Hepatocyte (in vitro differentiated cells): ENCODE results near the gene DEFB113. TPM values are rescaled to one million over a fixed set of nuclear protein-coding genes. Genes with fewer than 3 reads are reported as not detected.
A peak's percentile ranks its signal among the peaks of the same experiment; 100 is the strongest.
"Not testable (repeated sequence)": the region's sequence is repeated elsewhere in the genome, so short reads cannot be mapped to it uniquely, and the experiment has no call there.

Experiments
- DNase-seq: peaks from one replicate; pipeline ENCODE4 v3.0.0-alpha.2; 2016; ENCODE audit warnings: low spot score
- H2AFZ ChIP-seq: fragments of 200-600 bp; sonication (generic); 2 replicates; pipeline ENCODE4 v1.6.0; 2016; ENCODE audit warnings: antibody characterized with exemption, mild to moderate bottlenecking
- H3K27ac ChIP-seq: fragments of 200-600 bp; sonication (generic); 2 replicates; pipeline ENCODE4 v1.5.1; 2016; ENCODE audit warnings: mild to moderate bottlenecking
- H3K27me3 ChIP-seq: fragments of 200-600 bp; sonication (generic); 2 replicates; pipeline ENCODE4 v1.6.1; 2016
- H3K36me3 ChIP-seq: fragments of 200-600 bp; sonication (generic); replicated peaks from 2 replicates; pipeline ENCODE4 v1.5.1; 2016; ENCODE audit warnings: low read depth; ENCODE audit not compliant: insufficient read depth
- H3K4me1 ChIP-seq: fragments of 200-600 bp; sonication (generic); 2 replicates; pipeline ENCODE4 v1.5.1; 2016; ENCODE audit warnings: mild to moderate bottlenecking, moderate library complexity; ENCODE audit not compliant: insufficient read depth
- H3K4me2 ChIP-seq: fragments of 200-600 bp; sonication (generic); 2 replicates; pipeline ENCODE4 v1.6.0; 2016
- H3K4me3 ChIP-seq: fragments of 200-600 bp; sonication (generic); 2 replicates; pipeline ENCODE4 v1.5.1; 2016; ENCODE audit warnings: mild to moderate bottlenecking
- H3K79me2 ChIP-seq: fragments of 200-600 bp; sonication (generic); 2 replicates; pipeline ENCODE4 v1.6.0; 2017; ENCODE audit warnings: mild to moderate bottlenecking
- H3K9me2 ChIP-seq: fragments of 200-600 bp; sonication (generic); replicated peaks from 2 replicates; pipeline ENCODE4 v1.6.0; 2017; ENCODE audit warnings: mild to moderate bottlenecking; ENCODE audit not compliant: insufficient read depth
- H3K9me3 ChIP-seq: fragments of 200-600 bp; sonication (generic); 2 replicates; pipeline ENCODE4 v1.5.1; 2016; ENCODE audit warnings: low read depth, mild to moderate bottlenecking
- H4K20me1 ChIP-seq: fragments of 200-600 bp; sonication (generic); 2 replicates; pipeline ENCODE4 v1.6.0; 2016; ENCODE audit warnings: mild to moderate bottlenecking; ENCODE audit not compliant: insufficient read depth, poor library complexity, severe bottlenecking
- CTCF ChIP-seq: fragments of 200-600 bp; sonication (generic); IDR thresholded peaks from 2 replicates; pipeline ENCODE4 v1.5.1; 2016; ENCODE audit warnings: antibody characterized with exemption, mild to moderate bottlenecking; ENCODE audit not compliant: poor library complexity
- EZH2 ChIP-seq: fragments of 200-600 bp; sonication (generic); IDR thresholded peaks from 2 replicates; pipeline ENCODE4 v1.6.1; 2016; ENCODE audit warnings: antibody characterized with exemption, mild to moderate bottlenecking, borderline replicate concordance
- EZH2phosphoT487 ChIP-seq: fragments of 200-600 bp; sonication (generic); IDR thresholded peaks from one replicate; pipeline ENCODE4 v1.6.1; 2018; ENCODE audit warnings: antibody characterized with exemption, mild to moderate bottlenecking, low read depth, moderate library complexity; ENCODE audit not compliant: unreplicated experiment, severe bottlenecking
- WGBS: methylation state at CpG from one replicate; pipeline ENCODE4 v1.1.6; 2016; ENCODE audit warnings: low lambda C conversion rate; ENCODE audit errors: missing lambda C conversion rate; 5-methylcytosine and 5-hydroxymethylcytosine counted together
- polyA plus RNA-seq: library from polyadenylated mRNA; unstranded; fragments of >200 nt; fragmentation: Nextera tagmentation; extraction: Ambion mirVana; gene quantifications from 2 replicates; pipeline ENCODE4 v1.2.1, GENCODE V29; 2016
- total RNA-seq: library from RNA; depleted of rRNA; stranded (reverse); fragments of >200 nt; gene quantifications from 2 replicates; pipeline ENCODE4 v1.2.3, GENCODE V29; 2014

The DEFB113 gene
- total and polyA plus RNA-seq, 2 experiments from 2014 or later = not detected

GRCh38 chr6:49946835-49947234 lies 22.6 kb downstream of the DEFB113 start:
- no peaks in the 10 kb centered on the region for H3K9me3 ChIP-seq
- no peak overlapping the region for H3K4me2 ChIP-seq
- TF ChIP-seq CTCF = no peak
- no peak for TF ChIP-seq EZH2phosphoT487
- no peak for DNase-seq
- H4K20me1 ChIP-seq = no peaks in the 10 kb centered on the region
- no peak overlapping the region for H3K27ac ChIP-seq
- no peak overlapping the region for H2AFZ ChIP-seq
- no peaks in the 10 kb centered on the region for H3K27me3 ChIP-seq
- H3K36me3 ChIP-seq = no peaks in the 10 kb centered on the region
- WGBS = 61% methylated on average over 2 of the region's 2 CpGs
- H3K79me2 ChIP-seq = no peaks in the 10 kb centered on the region
- H3K4me1 ChIP-seq = no peaks in the 10 kb centered on the region
- no peak overlapping the region for H3K4me3 ChIP-seq
- no peaks in the 10 kb centered on the region for H3K9me2 ChIP-seq

GRCh38 chr6:49944068-49944467 lies 25.4 kb downstream of the DEFB113 start:
- H4K20me1 ChIP-seq, H3K4me3 ChIP-seq, H3K27me3 ChIP-seq, H3K79me2 ChIP-seq, H3K9me2 ChIP-seq, H3K4me1 ChIP-seq, H3K9me3 ChIP-seq, H3K27ac ChIP-seq, H2AFZ ChIP-seq, H3K4me2 ChIP-seq, H3K36me3 ChIP-seq, DNase-seq: not testable (repeated sequence)
- WGBS = 97% methylated on average over 3 of the region's 3 CpGs

GRCh38 chr6:49939993-49940498 lies 29.4 kb downstream of the DEFB113 start:
- no peaks in the 10 kb centered on the region for H3K9me2 ChIP-seq
- no peaks in the 10 kb centered on the region for H3K79me2 ChIP-seq
- H3K27ac ChIP-seq = peak overlapping the region; percentile 49
- no peak for TF ChIP-seq EZH2phosphoT487
- no peaks in the 10 kb centered on the region for H3K9me3 ChIP-seq
- H3K4me2 ChIP-seq = peak overlapping the region; percentile 48
- peak; percentile 71 for DNase-seq
- no peak overlapping the region for H3K4me3 ChIP-seq
- no peaks in the 10 kb centered on the region for H3K27me3 ChIP-seq
- no peak overlapping the region for H2AFZ ChIP-seq
- WGBS = 70% methylated on average over 3 of the region's 3 CpGs
- no peaks in the 10 kb centered on the region for H3K36me3 ChIP-seq
- H3K4me1 ChIP-seq = peaks cover 5% of the 10 kb centered on the region
- no peaks in the 10 kb centered on the region for H4K20me1 ChIP-seq

GRCh38 chr6:49937811-49938210 lies 31.6 kb downstream of the DEFB113 start:
- no peaks in the 10 kb centered on the region for H3K27me3 ChIP-seq
- H3K79me2 ChIP-seq = no peaks in the 10 kb centered on the region
- DNase-seq = no peak
- no peaks in the 10 kb centered on the region for H3K9me3 ChIP-seq
- no peak overlapping the region for H3K4me2 ChIP-seq
- no peak overlapping the region for H2AFZ ChIP-seq
- H4K20me1 ChIP-seq = no peaks in the 10 kb centered on the region
- H3K27ac ChIP-seq = no peak overlapping the region
- no peaks in the 10 kb centered on the region for H3K36me3 ChIP-seq
- peaks cover 5% of the 10 kb centered on the region for H3K4me1 ChIP-seq
- H3K9me2 ChIP-seq = no peaks in the 10 kb centered on the region
- H3K4me3 ChIP-seq = no peak overlapping the region
- TF ChIP-seq EZH2phosphoT487 (no peak), CTCF (no peak)

- DNase-seq = no peak
- no peaks in the 10 kb centered on the region for H4K20me1 ChIP-seq
- peaks cover 5% of the 10 kb centered on the region for H3K4me1 ChIP-seq
- no peaks in the 10 kb centered on the region for H3K79me2 ChIP-seq
- WGBS = 78% methylated on average over 2 of the region's 2 CpGs
- no peak overlapping the region for H3K4me3 ChIP-seq
- no peak overlapping the region for H3K4me2 ChIP-seq
- no peaks in the 10 kb centered on the region for H3K9me3 ChIP-seq
- H3K27me3 ChIP-seq = no peaks in the 10 kb centered on the region
- no peaks in the 10 kb centered on the region for H3K36me3 ChIP-seq
- H3K27ac ChIP-seq = no peak overlapping the region
- no peak for TF ChIP-seq EZH2
- no peaks in the 10 kb centered on the region for H3K9me2 ChIP-seq
- no peak overlapping the region for H2AFZ ChIP-seq
These were observed 32.4 kb downstream of the DEFB113 start for GRCh38 chr6:49937017-49937416.
